Measurements from ENCODE around the gene FAM107B. TPM values are rescaled to one million over a fixed set of nuclear protein-coding genes. Genes with fewer than 3 reads are reported as not detected.

FAM107B gene
- total RNA-seq, 6 experiments from 2014 or later: 58.6 to 116 (median 68.7) TPM

DNA sequence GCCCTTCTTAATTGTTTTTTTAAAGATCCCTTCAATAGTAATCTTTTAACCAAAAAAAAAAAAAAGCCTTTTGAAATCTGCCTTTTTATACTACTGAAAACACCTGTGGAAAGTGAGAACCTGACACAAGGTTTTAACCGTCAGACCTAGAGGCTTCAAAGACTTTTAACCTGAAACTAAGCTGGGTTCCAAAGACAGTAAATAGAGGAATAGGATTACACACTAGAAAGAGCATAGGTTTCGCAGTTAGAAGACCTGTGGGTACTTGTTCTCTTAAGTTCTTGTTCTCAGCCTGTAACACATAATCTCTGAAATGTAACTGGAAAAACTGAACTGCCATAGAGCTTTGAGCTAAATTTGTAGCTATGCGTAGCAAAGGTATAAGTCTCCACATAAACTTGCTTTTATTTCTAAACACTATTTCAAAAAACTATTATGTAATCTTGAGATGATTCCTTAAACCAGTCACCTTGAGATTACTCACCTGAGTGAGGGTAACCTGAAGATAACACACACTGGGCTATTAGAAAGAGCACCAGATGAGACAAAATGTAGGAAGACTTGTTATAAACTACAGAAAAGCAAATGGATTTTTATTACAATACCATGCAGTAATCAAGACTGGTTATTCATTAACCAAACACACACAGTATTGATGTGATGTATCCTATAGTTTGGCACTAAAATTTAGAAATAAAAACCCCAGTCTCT is 247.4 kb downstream of the FAM107B start:
- no peaks in the 10 kb centered on the region for H3K27me3 ChIP-seq
- DNase-seq (no peak), ATAC-seq (no peak)
- peaks cover 0 to 42% (median 16%) of the 10 kb centered on the region in 4 donors for H3K36me3 ChIP-seq
- TF ChIP-seq, protein P1, sequence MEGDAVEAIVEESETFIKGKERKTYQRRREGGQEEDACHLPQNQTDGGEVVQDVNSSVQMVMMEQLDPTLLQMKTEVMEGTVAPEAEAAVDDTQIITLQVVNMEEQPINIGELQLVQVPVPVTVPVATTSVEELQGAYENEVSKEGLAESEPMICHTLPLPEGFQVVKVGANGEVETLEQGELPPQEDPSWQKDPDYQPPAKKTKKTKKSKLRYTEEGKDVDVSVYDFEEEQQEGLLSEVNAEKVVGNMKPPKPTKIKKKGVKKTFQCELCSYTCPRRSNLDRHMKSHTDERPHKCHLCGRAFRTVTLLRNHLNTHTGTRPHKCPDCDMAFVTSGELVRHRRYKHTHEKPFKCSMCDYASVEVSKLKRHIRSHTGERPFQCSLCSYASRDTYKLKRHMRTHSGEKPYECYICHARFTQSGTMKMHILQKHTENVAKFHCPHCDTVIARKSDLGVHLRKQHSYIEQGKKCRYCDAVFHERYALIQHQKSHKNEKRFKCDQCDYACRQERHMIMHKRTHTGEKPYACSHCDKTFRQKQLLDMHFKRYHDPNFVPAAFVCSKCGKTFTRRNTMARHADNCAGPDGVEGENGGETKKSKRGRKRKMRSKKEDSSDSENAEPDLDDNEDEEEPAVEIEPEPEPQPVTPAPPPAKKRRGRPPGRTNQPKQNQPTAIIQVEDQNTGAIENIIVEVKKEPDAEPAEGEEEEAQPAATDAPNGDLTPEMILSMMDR (IDR thresholded peaks at IDR 0.05): no peak
- no peak for TF ChIP-seq POLR2A (IDR thresholded peaks at IDR 0.05)
- intact Hi-C loops (cut with DNase I): no loop called here
- no peak overlapping the region for H3K4me3 ChIP-seq
- H3K4me1 ChIP-seq: peaks cover 0 to 7% (median 3%) of the 10 kb centered on the region in 4 donors
- H3K27ac ChIP-seq: no peak overlapping the region
- no peaks in the 10 kb centered on the region for H3K9me3 ChIP-seq
- 98% methylated on average over 3 of the region's 3 CpGs for WGBS (ENCODE audit: insufficient coverage, low coverage, low lambda C conversion rate, missing lambda C conversion rate)

DNA sequence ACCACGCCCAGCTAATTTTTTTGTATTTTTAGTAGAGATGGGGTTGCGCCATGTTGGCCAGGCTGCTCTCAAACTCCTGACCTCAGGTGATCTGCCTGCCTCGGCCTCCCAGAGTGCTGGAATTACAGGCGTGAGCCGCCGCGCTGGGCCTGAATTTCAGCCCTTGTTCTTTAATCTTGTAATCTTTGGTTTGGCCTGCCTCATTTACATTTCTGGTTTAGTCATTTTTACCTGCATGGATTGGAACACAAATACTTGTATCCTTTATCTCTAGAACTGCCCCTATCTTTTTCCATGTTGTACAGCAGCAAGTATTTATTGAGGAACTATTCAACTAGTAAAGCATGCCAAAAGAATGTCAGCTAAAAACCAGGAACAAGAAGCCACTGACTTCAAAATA is 248.4 kb downstream of the FAM107B start:
- WGBS (ENCODE audit: insufficient coverage, low coverage, low lambda C conversion rate, missing lambda C conversion rate): 86% methylated on average over 7 of the region's 7 CpGs
- no peak for ATAC-seq
- TF ChIP-seq POLR2A (IDR thresholded peaks at IDR 0.05): no peak
- TF ChIP-seq, protein P1 (IDR thresholded peaks at IDR 0.05): no peak
- no peaks in the 10 kb centered on the region for H3K27me3 ChIP-seq
- H3K4me3 ChIP-seq: no peak overlapping the region
- H3K9me3 ChIP-seq: no peaks in the 10 kb centered on the region
- H3K27ac ChIP-seq: no peak overlapping the region
- no peak for DNase-seq
- peaks cover 0 to 48% (median 17%) of the 10 kb centered on the region in 4 donors for H3K36me3 ChIP-seq
- intact Hi-C loops (cut with DNase I): no loop called here
- no peaks in the 10 kb centered on the region for H3K4me1 ChIP-seq

DNA sequence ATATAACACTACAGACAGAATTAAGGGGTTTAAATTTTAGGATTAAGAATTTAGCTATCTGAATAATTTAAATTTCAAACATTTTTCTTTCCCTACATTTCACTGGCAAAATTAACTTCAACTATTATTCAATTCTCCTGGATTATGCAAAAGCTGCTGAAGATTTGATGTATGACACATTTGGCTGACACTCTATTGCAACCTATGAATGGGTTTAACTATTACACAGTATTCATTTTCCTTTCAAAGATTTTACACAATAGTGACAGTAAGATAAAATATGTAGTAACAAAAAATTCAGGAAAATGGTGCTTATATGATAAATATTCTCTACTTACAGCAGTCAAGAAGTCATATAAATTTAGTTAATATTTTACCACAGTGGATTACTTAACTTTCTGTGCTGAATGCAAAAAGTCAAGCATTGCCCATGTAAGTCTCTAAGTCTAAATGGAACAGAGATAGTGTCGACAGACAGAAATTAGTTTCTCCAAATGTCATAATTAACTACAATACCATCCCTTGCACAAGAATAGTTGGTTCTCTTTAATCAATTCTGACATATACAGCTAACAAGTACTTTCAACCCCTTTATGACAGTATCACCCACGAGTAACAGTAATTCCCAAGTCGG is 249.9 kb downstream of the FAM107B start:
- Histone ChIP-seq H3K9me3 (no peaks in the 10 kb centered on the region), H3K36me3 (peaks cover 0 to 54% (median 26%) of the 10 kb centered on the region in 4 donors), H3K4me3 (no peak overlapping the region), H3K27ac (no peak overlapping the region), H3K4me1 (no peaks in the 10 kb centered on the region), H3K27me3 (no peaks in the 10 kb centered on the region)
- ATAC-seq: no peak
- 69% methylated on average over 3 of the region's 3 CpGs for WGBS (ENCODE audit: insufficient coverage, low coverage, low lambda C conversion rate, missing lambda C conversion rate)
- no peak for DNase-seq
- intact Hi-C loops (cut with DNase I): no loop called here
- TF ChIP-seq, protein P1 (IDR thresholded peaks at IDR 0.05): no peak
- TF ChIP-seq POLR2A (IDR thresholded peaks at IDR 0.05): no peak

DNA sequence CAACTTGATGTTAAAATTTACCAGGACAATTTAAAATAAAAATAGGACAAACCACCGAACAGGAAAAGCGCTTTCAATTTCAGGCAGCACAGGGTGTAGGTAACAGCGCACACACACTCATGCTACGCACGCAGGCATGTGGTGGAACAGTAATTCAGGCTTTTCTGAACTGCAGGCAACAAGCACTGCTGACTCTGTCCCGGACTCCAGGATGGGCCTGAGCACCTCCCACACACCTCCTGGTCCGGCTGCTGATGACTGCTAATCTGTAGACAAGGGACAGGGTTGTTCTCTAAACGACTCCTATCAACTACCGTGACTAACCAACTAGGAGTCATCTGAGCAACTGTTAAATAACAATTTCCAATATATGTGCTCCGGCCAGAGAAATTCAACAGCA is 251.4 kb downstream of the FAM107B start:
- H3K27ac ChIP-seq: no peak overlapping the region
- ATAC-seq (no peak), DNase-seq (no peak)
- 87% methylated on average over 9 of the region's 10 CpGs for WGBS (ENCODE audit: insufficient coverage, low coverage, low lambda C conversion rate, missing lambda C conversion rate)
- H3K4me3 ChIP-seq: no peak overlapping the region
- H3K36me3 ChIP-seq: peaks cover 0 to 54% (median 23%) of the 10 kb centered on the region in 4 donors
- intact Hi-C loops (cut with DNase I): no loop called here
- no peaks in the 10 kb centered on the region for H3K4me1 ChIP-seq
- TF ChIP-seq, protein P1 (IDR thresholded peaks at IDR 0.05): no peak
- TF ChIP-seq POLR2A (IDR thresholded peaks at IDR 0.05): no peak
- no peaks in the 10 kb centered on the region for H3K9me3 ChIP-seq
- H3K27me3 ChIP-seq: no peaks in the 10 kb centered on the region

Measured in right lobe of liver (tissue), 6 donors.